Neural progenitor cell (in vitro differentiated cells): ENCODE results near the gene ATF7IP2. TPM values are rescaled to one million over a fixed set of nuclear protein-coding genes. Genes with fewer than 3 reads are reported as not detected.

Experiments used
- DNase-seq: peaks from one replicate; pipeline ENCODE4 v3.0.0-alpha.2; 2016; ENCODE audit warnings: low spot score
- H2AFZ ChIP-seq: fragments of 200-600 bp; sonication (generic); replicated peaks from 2 replicates; pipeline ENCODE4 v1.6.1; 2016; ENCODE audit warnings: antibody characterized with exemption
- H3F3A ChIP-seq: fragments of 200-600 bp; sonication (generic); 2 replicates; pipeline ENCODE4 v1.6.1; 2016; ENCODE audit warnings: antibody characterized with exemption, low read depth
- H3K27ac ChIP-seq: fragments of 200-600 bp; sonication (generic); 2 replicates; pipeline ENCODE4 v1.5.1; 2016; ENCODE audit warnings: mild to moderate bottlenecking
- H3K27me3 ChIP-seq: fragments of 200-600 bp; sonication (generic); 2 replicates; pipeline ENCODE4 v1.6.1; 2016; ENCODE audit warnings: mild to moderate bottlenecking, moderate library complexity
- H3K36me3 ChIP-seq: fragments of 200-600 bp; sonication (generic); 2 replicates; pipeline ENCODE4 v1.5.1; 2016
- H3K4me1 ChIP-seq: fragments of 200-600 bp; sonication (generic); 2 replicates; pipeline ENCODE4 v1.6.1; 2016; ENCODE audit warnings: mixed run types
- H3K4me2 ChIP-seq: fragments of 200-600 bp; sonication (generic); 2 replicates; pipeline ENCODE4 v1.6.1; 2016
- H3K4me3 ChIP-seq: fragments of 200-600 bp; sonication (generic); 2 replicates; pipeline ENCODE4 v1.5.1; 2016
- H3K79me2 ChIP-seq: fragments of 200-600 bp; sonication (generic); 2 replicates; pipeline ENCODE4 v1.6.1; 2016; ENCODE audit warnings: low read depth
- H3K9ac ChIP-seq: fragments of 200-600 bp; sonication (generic); 2 replicates; pipeline ENCODE4 v1.6.1; 2016
- H3K9me3 ChIP-seq: fragments of 200-600 bp; sonication (generic); 2 replicates; pipeline ENCODE4 v1.5.1; 2016; ENCODE audit warnings: low read depth
- H4K20me1 ChIP-seq: fragments of 200-600 bp; sonication (generic); 2 replicates; pipeline ENCODE4 v1.6.1; 2016; ENCODE audit warnings: low read depth
- H3K27ac Mint-ChIP-seq: 3 replicates; pipeline ENCODE4 v1.8.0; 2021; ENCODE audit warnings: mixed read lengths
- H3K27me3 Mint-ChIP-seq: 2 replicates; pipeline ENCODE4 v1.8.0; 2022; ENCODE audit warnings: low read depth, mild to moderate bottlenecking, inconsistent platforms, moderate library complexity, mixed read lengths; ENCODE audit not compliant: insufficient read depth
- H3K36me3 Mint-ChIP-seq: 3 replicates; pipeline ENCODE4 v1.8.0; 2021; ENCODE audit warnings: mixed read lengths
- H3K4me1 Mint-ChIP-seq: 3 replicates; pipeline ENCODE4 v1.8.0; 2021; ENCODE audit warnings: mixed read lengths
- H3K4me3 Mint-ChIP-seq: 3 replicates; pipeline ENCODE4 v1.8.0; 2021; ENCODE audit warnings: mild to moderate bottlenecking, moderate library complexity, mixed read lengths
- H3K9me3 Mint-ChIP-seq: 3 replicates; pipeline ENCODE4 v1.8.0; 2020; ENCODE audit warnings: mixed read lengths
- CTCF ChIP-seq: fragments of 200-600 bp; sonication (generic); IDR thresholded peaks from 2 replicates; pipeline ENCODE4 v1.5.1; 2017; ENCODE audit warnings: antibody characterized with exemption, mild to moderate bottlenecking
- EZH2 ChIP-seq: fragments of 200-600 bp; sonication (generic); IDR thresholded peaks from 2 replicates; pipeline ENCODE4 v1.6.1; 2017; ENCODE audit warnings: antibody characterized with exemption, mild to moderate bottlenecking, moderate library complexity
- EZH2phosphoT487 ChIP-seq: fragments of 200-600 bp; sonication (generic); IDR thresholded peaks from 2 replicates; pipeline ENCODE4 v1.6.1; 2017; ENCODE audit warnings: antibody characterized with exemption
- total RNA-seq: library from RNA; depleted of rRNA; stranded (reverse); fragments of >200 nt; gene quantifications from 2 replicates; pipeline ENCODE4 v1.2.3, GENCODE V29; 2015; ENCODE audit warnings: low replicate concordance

ATF7IP2 gene
- total RNA-seq, 1 donor from 2014 or later, result 31.0 TPM

DNA sequence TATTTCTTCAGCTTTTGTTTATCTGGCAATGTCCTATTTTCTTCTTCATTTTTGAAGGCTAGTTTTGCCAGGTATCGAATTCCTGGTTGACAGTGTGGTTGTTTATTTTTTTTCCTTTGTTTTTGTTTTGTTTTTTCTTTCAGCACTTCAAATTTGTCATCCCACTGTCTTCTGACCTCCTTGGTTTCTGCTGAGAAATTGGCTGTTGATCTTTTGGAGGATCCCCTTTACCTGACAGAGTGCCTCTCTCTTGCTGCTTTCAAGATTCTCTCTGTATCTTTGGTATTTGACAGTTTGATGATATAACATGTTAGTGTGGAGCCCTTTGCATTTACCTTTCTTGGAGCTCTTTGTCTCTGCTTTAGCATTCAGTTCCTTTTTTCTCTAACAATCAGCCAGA lies 9.6 kb upstream of the ATF7IP2 start:
- no peak overlapping the region for H3K4me3 Mint-ChIP-seq
- no peaks in the 10 kb centered on the region for H3F3A ChIP-seq
- H3K27me3 ChIP-seq, result no peaks in the 10 kb centered on the region
- TF ChIP-seq EZH2 (no peak), EZH2phosphoT487 (no peak), CTCF (no peak)
- H2AFZ ChIP-seq, result no peak overlapping the region
- no peaks in the 10 kb centered on the region for H3K4me1 Mint-ChIP-seq
- peaks cover 11% of the 10 kb centered on the region for H3K9me3 Mint-ChIP-seq
- H3K9ac ChIP-seq, result no peak overlapping the region
- H3K4me1 ChIP-seq, result no peaks in the 10 kb centered on the region
- no peak overlapping the region for H3K27ac Mint-ChIP-seq
- no peaks in the 10 kb centered on the region for H3K27me3 Mint-ChIP-seq
- H3K79me2 ChIP-seq, result no peaks in the 10 kb centered on the region
- H3K36me3 Mint-ChIP-seq, result no peaks in the 10 kb centered on the region
- no peak overlapping the region for H3K4me3 ChIP-seq
- no peak overlapping the region for H3K4me2 ChIP-seq
- H3K27ac ChIP-seq, result no peak overlapping the region
- H3K9me3 ChIP-seq, result no peaks in the 10 kb centered on the region
- no peaks in the 10 kb centered on the region for H4K20me1 ChIP-seq
- no peaks in the 10 kb centered on the region for H3K36me3 ChIP-seq
- no peak for DNase-seq

GRCh38 chr16:10383626-10384025 lies 2.2 kb upstream of the ATF7IP2 start:
- Histone ChIP-seq H3K4me1 (peaks cover 9% of the 10 kb centered on the region), H3K79me2 (peaks cover 24% of the 10 kb centered on the region), H4K20me1 (no peaks in the 10 kb centered on the region), H3K27me3 (no peaks in the 10 kb centered on the region), H3K9me3 (no peaks in the 10 kb centered on the region), H3K9ac (no peak overlapping the region), H3F3A (peaks cover 5% of the 10 kb centered on the region), H3K36me3 (no peaks in the 10 kb centered on the region), H2AFZ (no peak overlapping the region), H3K27ac (no peak overlapping the region), H3K4me3 (no peak overlapping the region), H3K4me2 (no peak overlapping the region)
- DNase-seq, result no peak
- Mint-ChIP-seq H3K9me3 (peaks cover 9% of the 10 kb centered on the region), H3K27ac (no peak overlapping the region), H3K36me3 (peaks cover 5% of the 10 kb centered on the region), H3K27me3 (no peaks in the 10 kb centered on the region), H3K4me1 (peaks cover 7% of the 10 kb centered on the region), H3K4me3 (no peak overlapping the region)
- TF ChIP-seq EZH2phosphoT487, result no peak
- no peak for TF ChIP-seq CTCF
- no peak for TF ChIP-seq EZH2

DNA sequence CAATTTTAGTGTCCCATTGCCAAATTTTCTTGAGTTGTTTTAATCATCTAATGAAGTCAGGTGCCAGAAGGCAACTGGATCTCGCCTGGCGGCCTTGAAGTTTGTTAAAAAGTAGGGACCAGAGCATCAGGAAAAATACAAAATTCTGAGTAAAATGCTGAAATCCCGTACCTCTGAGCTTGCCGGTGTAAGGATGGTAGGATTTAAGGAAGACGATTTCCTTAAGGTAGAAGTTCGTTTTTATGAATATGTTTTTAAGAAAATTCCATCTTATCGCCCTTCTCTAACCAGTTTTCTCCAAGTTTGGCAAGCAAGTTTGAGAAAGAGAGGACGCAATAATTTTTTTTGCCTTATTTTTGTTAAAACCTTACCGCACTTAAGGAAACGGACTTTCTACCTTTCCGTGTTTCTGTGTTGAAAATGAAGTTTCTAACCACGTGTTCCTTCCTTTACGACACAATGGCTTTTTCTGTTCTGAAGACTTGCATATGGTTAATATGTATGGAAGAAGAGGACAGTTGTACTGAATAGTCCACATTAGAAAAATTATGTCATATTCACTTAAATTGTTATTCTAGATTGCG lies 748 bp downstream of the ATF7IP2 start:
- H3K4me3 Mint-ChIP-seq, result peak overlapping the region; percentile 96
- H3K36me3 ChIP-seq, result no peaks in the 10 kb centered on the region
- no peak for DNase-seq
- H3K4me3 ChIP-seq, result peak overlapping the region; percentile 68
- H3K4me1 ChIP-seq, result peaks cover 9% of the 10 kb centered on the region
- H3K4me1 Mint-ChIP-seq, result peaks cover 7% of the 10 kb centered on the region
- TF ChIP-seq CTCF (no peak), EZH2 (no peak), EZH2phosphoT487 (no peak)
- H3K27ac ChIP-seq, result no peak overlapping the region
- H3K27me3 Mint-ChIP-seq, result no peaks in the 10 kb centered on the region
- peak overlapping the region; percentile 90 for H3K4me2 ChIP-seq
- H3F3A ChIP-seq, result peaks cover 5% of the 10 kb centered on the region
- no peaks in the 10 kb centered on the region for H3K27me3 ChIP-seq
- peak overlapping the region; percentile 54 for H3K27ac Mint-ChIP-seq
- H4K20me1 ChIP-seq, result peaks cover 4% of the 10 kb centered on the region
- H3K36me3 Mint-ChIP-seq, result peaks cover 12% of the 10 kb centered on the region
- peaks cover 14% of the 10 kb centered on the region for H3K9me3 Mint-ChIP-seq
- peaks cover 47% of the 10 kb centered on the region for H3K79me2 ChIP-seq
- H2AFZ ChIP-seq, result peak overlapping the region; percentile 74
- no peaks in the 10 kb centered on the region for H3K9me3 ChIP-seq
- peak overlapping the region; percentile 34 for H3K9ac ChIP-seq
